Fibroblast of lung (primary cell): ENCODE data around the gene AFAP1. TPM values are rescaled to one million over a fixed set of nuclear protein-coding genes. Genes with fewer than 3 reads are reported as not detected.
"Not testable (repeated sequence)": the region's sequence is repeated elsewhere in the genome, so short reads cannot be mapped to it uniquely, and the experiment has no call there.

Source experiments
- DNase-seq, 2 donors: peaks; one replicate each; pipeline versions ENCODE4 v3.0.0 to v3.0.0-alpha.2; 2010; ENCODE audit warnings: low read depth in 2 of 2
- H2AFZ ChIP-seq: 2 replicates; pipeline ENCODE4 v1.5.1; 2012; ENCODE audit warnings: low read length, control low read depth, inconsistent platforms
- H3K27ac ChIP-seq: 2 replicates; pipeline ENCODE4 v1.5.1; 2011; ENCODE audit warnings: low read length, control low read depth; ENCODE audit not compliant: insufficient read depth
- H3K27me3 ChIP-seq: 2 replicates; pipeline ENCODE4 v1.5.1; 2011; ENCODE audit warnings: mild to moderate bottlenecking, low read length; ENCODE audit not compliant: control insufficient read depth, insufficient read depth
- H3K36me3 ChIP-seq: 2 replicates; pipeline ENCODE4 v1.5.1; 2011; ENCODE audit warnings: low read length; ENCODE audit not compliant: control insufficient read depth, insufficient read depth
- H3K4me1 ChIP-seq: 2 replicates; pipeline ENCODE4 v1.5.1; 2011; ENCODE audit warnings: low read length; ENCODE audit not compliant: control insufficient read depth, insufficient read depth; ENCODE audit errors: extremely low read depth
- H3K4me2 ChIP-seq: 2 replicates; pipeline ENCODE4 v1.5.1; 2011; ENCODE audit warnings: low read length, control low read depth; ENCODE audit not compliant: insufficient read depth; ENCODE audit errors: extremely low read depth
- H3K4me3 ChIP-seq, 4 experiments: fragments of 200-600 bp in 1 of 4; sonication (generic) in 1 of 4; replicated peaks in 1 of 4; 2 replicates each; pipeline ENCODE4 v1.5.1; 2011 to 2016; ENCODE audit warnings: low read length in 4 of 4, low read depth in 3 of 4, mild to moderate bottlenecking in 3 of 4, control low read depth in 2 of 4, inconsistent platforms in 1 of 4, mixed read lengths in 1 of 4; ENCODE audit not compliant: insufficient read depth in 1 of 4; ENCODE audit errors: control extremely low read depth in 1 of 4
- H3K79me2 ChIP-seq: 2 replicates; pipeline ENCODE4 v1.5.1; 2012; ENCODE audit warnings: mild to moderate bottlenecking, low read length, inconsistent platforms; ENCODE audit not compliant: control insufficient read depth, insufficient read depth
- H3K9ac ChIP-seq: 2 replicates; pipeline ENCODE4 v1.5.1; 2011; ENCODE audit warnings: mild to moderate bottlenecking, low read length, control low read depth; ENCODE audit not compliant: insufficient read depth
- H3K9me3 ChIP-seq: 2 replicates; pipeline ENCODE4 v1.5.1; 2012; ENCODE audit warnings: low read depth, low read length; ENCODE audit not compliant: control insufficient read depth, insufficient read depth
- H4K20me1 ChIP-seq: 2 replicates; pipeline ENCODE4 v1.5.1; 2011; ENCODE audit warnings: low read length; ENCODE audit not compliant: control insufficient read depth, insufficient read depth; ENCODE audit errors: extremely low read depth
- EZH2 ChIP-seq: IDR thresholded peaks from 2 replicates; pipeline ENCODE4 v1.5.1; 2012; ENCODE audit warnings: low read length, control low read depth, mild to moderate bottlenecking; ENCODE audit errors: missing control alignments
- polyA plus RNA-seq, 2 donors: library from polyadenylated mRNA; depleted of rRNA in 1 of 2; stranded (reverse) in 1 of 2; unstranded in 1 of 2; fragments of >200 nt; gene quantifications; 2 replicates each; pipeline ENCODE4 v1.2.1, GENCODE V29; 2011 to 2012; ENCODE audit warnings: missing spikeins in 1 of 2
- total RNA-seq: library from RNA; depleted of rRNA; stranded (reverse); fragments of >200 nt; gene quantifications from 2 replicates; pipeline ENCODE4 v1.2.1, GENCODE V29; 2014
- TF ChIP-seq, protein P1 (sequence below), 2 donors: IDR thresholded peaks in 1 of 2; conservative IDR thresholded peaks in 1 of 2; 1 replicate in 1 of 2; 2 replicates in 1 of 2; pipeline ENCODE4 v1.5.1; 2011 to 2012; ENCODE audit warnings: low read length in 2 of 2, control low read depth in 1 of 2, inconsistent platforms in 1 of 2, low read depth in 1 of 2, mild to moderate bottlenecking in 1 of 2

Gene AFAP1
- total and polyA plus RNA-seq, 2 donors (not counting 1 experiment from before 2014, with no cell fraction given), result 21.8 to 30.1 TPM

DNA sequence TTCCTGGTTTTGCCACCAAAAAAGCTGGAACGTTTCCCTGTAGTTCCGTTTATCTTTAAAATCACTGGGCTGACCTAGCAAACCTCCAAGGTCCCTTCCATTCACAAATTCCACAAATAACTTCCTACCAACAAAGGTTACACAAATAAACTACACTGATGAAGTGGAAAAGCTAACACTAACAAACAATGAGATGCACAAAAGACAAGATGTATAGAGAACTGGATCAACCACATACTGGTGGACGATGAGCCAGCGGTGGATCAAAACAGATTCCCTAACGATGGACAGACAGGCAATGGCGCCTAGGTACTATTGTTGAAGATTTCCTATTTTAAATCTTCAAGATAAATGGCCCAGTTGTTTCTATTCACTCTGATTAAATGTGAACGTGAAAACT, 15.5 kb downstream of the AFAP1 start:
- Histone ChIP-seq H3K9ac (no peak overlapping the region), H3K79me2 (peaks cover 75% of the 10 kb centered on the region), H3K9me3 (no peaks in the 10 kb centered on the region), H3K4me1 (peaks cover 5% of the 10 kb centered on the region), H3K27ac (no peak overlapping the region), H3K36me3 (no peaks in the 10 kb centered on the region), H2AFZ (no peak overlapping the region), H3K4me3 (no peak overlapping the region), H3K27me3 (no peaks in the 10 kb centered on the region), H3K4me2 (peak overlapping the region; percentile 5), H4K20me1 (no peaks in the 10 kb centered on the region)
- TF ChIP-seq EZH2, result no peak
- TF ChIP-seq, protein P1, sequence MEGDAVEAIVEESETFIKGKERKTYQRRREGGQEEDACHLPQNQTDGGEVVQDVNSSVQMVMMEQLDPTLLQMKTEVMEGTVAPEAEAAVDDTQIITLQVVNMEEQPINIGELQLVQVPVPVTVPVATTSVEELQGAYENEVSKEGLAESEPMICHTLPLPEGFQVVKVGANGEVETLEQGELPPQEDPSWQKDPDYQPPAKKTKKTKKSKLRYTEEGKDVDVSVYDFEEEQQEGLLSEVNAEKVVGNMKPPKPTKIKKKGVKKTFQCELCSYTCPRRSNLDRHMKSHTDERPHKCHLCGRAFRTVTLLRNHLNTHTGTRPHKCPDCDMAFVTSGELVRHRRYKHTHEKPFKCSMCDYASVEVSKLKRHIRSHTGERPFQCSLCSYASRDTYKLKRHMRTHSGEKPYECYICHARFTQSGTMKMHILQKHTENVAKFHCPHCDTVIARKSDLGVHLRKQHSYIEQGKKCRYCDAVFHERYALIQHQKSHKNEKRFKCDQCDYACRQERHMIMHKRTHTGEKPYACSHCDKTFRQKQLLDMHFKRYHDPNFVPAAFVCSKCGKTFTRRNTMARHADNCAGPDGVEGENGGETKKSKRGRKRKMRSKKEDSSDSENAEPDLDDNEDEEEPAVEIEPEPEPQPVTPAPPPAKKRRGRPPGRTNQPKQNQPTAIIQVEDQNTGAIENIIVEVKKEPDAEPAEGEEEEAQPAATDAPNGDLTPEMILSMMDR (conservative IDR thresholded peaks at IDR 0.05 in 1 of 2, IDR thresholded peaks at IDR 0.05 in 1 of 2; ENCODE audit: low read depth in 1 of 2, low read length in 2 of 2), result no peak
- DNase-seq, result no peak

DNA sequence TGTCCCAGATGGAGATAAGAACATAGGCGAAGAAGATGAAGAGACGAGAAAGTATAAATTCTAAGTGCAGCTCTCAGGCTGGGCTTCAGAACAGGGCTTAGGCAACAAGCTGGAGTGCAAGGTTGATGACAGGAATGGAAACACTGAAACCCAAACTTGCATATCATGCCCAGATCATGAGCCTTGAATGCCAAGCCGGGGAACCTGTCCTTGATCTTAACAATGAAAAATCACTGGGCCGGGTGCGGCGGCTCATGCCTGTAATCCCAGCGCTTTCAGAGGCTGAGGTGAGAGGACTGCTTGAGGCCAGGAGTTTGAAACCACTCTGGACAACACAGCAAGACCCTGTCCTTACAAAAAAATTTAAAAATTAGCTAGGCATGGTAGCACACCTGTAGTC, 17.2 kb downstream of the AFAP1 start:
- no peak for DNase-seq
- no peak overlapping the region for H2AFZ ChIP-seq
- TF ChIP-seq, protein P1 (conservative IDR thresholded peaks at IDR 0.05 in 1 of 2, IDR thresholded peaks at IDR 0.05 in 1 of 2; ENCODE audit: low read depth in 1 of 2, low read length in 2 of 2), result no peak
- TF ChIP-seq EZH2, result no peak
- H3K9ac ChIP-seq, result no peak overlapping the region
- H3K27ac ChIP-seq, result no peak overlapping the region
- peaks cover 69% of the 10 kb centered on the region for H3K79me2 ChIP-seq
- no peaks in the 10 kb centered on the region for H3K36me3 ChIP-seq
- no peaks in the 10 kb centered on the region for H3K27me3 ChIP-seq
- no peaks in the 10 kb centered on the region for H3K9me3 ChIP-seq
- H3K4me2 ChIP-seq, result no peak overlapping the region
- H4K20me1 ChIP-seq, result no peaks in the 10 kb centered on the region
- H3K4me3 ChIP-seq, result no peak overlapping the region
- H3K4me1 ChIP-seq, result peaks cover 5% of the 10 kb centered on the region

DNA sequence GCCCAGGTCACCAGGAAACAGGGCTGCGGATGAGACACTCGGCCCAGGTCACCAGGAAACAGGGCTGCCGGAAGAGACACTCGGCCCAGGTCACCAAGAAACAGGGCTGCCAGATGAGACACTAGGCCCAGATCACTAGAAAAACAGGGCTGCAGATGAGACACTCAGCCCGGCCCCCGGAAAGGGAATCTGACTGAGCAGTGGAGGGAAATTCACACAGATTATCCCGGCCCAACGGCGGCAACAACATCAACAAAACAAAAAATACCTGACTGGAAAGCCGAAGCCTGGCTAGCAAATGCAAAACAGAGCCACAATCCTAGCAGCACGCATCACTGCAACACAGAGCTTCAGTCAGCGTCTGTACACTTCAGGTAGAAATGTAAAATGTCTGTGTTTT, 20.7 kb downstream of the AFAP1 start:
- Histone ChIP-seq H3K4me2 (no peak overlapping the region), H3K4me3 (no peak overlapping the region), H3K27me3 (no peaks in the 10 kb centered on the region), H3K9ac (no peak overlapping the region), H3K79me2 (peaks cover 64% of the 10 kb centered on the region), H3K4me1 (peaks cover under 1% of the 10 kb centered on the region), H3K27ac (no peak overlapping the region), H3K9me3 (no peaks in the 10 kb centered on the region), H2AFZ (no peak overlapping the region), H3K36me3 (no peaks in the 10 kb centered on the region), H4K20me1 (no peaks in the 10 kb centered on the region)
- no peak for DNase-seq
- TF ChIP-seq, protein P1 (conservative IDR thresholded peaks at IDR 0.05 in 1 of 2, IDR thresholded peaks at IDR 0.05 in 1 of 2; ENCODE audit: low read depth in 1 of 2, low read length in 2 of 2), result no peak
- no peak for TF ChIP-seq EZH2

DNA sequence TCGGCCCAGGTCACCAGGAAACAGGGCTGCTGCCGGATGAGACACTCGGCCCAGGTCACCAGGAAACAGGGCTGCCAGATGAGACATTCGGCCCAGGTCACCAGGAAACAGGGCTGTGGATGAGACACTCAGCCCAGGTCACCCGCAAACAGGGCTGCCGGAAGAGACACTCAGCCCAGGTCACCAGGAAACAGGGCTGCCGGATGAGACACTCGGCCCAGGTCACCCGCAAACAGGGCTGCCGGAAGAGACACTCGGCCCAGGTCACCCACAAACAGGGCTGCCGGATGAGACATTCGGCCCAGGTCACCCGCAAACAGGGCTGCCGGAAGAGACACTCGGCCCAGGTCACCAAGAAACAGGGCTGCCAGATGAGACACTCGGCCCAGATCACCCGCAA, 21.5 kb downstream of the AFAP1 start:
- H3K79me2 ChIP-seq, result peaks cover 65% of the 10 kb centered on the region
- not testable (repeated sequence) for H3K4me3 ChIP-seq, H2AFZ ChIP-seq, H4K20me1 ChIP-seq, H3K9me3 ChIP-seq, DNase-seq, H3K27ac ChIP-seq, H3K9ac ChIP-seq, H3K4me2 ChIP-seq, H3K36me3 ChIP-seq, H3K27me3 ChIP-seq, H3K4me1 ChIP-seq
